ENCODE measurements around the gene TAF1D. TPM values are rescaled to one million over a fixed set of nuclear protein-coding genes. Genes with fewer than 3 reads are reported as not detected.

Gene TAF1D
- total RNA-seq, 4 donors from 2014 or later, result 96.5 to 208 (median 165) TPM

- TF ChIP-seq, protein P1, sequence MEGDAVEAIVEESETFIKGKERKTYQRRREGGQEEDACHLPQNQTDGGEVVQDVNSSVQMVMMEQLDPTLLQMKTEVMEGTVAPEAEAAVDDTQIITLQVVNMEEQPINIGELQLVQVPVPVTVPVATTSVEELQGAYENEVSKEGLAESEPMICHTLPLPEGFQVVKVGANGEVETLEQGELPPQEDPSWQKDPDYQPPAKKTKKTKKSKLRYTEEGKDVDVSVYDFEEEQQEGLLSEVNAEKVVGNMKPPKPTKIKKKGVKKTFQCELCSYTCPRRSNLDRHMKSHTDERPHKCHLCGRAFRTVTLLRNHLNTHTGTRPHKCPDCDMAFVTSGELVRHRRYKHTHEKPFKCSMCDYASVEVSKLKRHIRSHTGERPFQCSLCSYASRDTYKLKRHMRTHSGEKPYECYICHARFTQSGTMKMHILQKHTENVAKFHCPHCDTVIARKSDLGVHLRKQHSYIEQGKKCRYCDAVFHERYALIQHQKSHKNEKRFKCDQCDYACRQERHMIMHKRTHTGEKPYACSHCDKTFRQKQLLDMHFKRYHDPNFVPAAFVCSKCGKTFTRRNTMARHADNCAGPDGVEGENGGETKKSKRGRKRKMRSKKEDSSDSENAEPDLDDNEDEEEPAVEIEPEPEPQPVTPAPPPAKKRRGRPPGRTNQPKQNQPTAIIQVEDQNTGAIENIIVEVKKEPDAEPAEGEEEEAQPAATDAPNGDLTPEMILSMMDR (IDR thresholded peaks at IDR 0.05; ENCODE audit: low read depth), result no peak
Measured at GRCh38 chr11:93730108-93731107, 10.9 kb downstream of the TAF1D start.

DNA sequence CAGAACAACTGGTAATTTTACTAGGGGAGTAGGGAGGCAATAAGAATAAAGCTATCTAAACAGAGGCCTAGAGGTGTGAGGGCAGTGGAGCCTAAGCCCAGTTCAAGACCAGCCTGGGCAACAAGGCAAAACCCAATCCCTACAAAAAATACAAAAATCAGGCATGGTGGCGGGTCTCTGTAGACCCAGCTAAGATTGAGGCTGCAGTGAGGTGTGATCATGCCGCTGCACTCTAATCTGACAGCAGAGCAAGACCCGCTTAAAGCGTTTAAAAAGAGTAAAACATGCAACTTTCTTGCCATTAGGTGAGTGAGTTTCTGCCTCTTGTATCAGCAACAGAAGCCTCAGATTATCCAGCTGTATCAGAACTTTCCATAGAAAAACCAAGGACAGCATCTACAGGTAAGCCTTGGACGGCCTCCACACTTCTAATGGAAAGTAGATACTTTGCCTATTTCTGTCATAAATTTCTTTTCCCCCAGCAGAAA, 12.1 kb downstream of the TAF1D start:
- TF ChIP-seq, protein P1 (IDR thresholded peaks at IDR 0.05; ENCODE audit: low read depth), result no peak

GRCh38 chr11:93728792-93729128, 12.5 kb downstream of the TAF1D start:
- TF ChIP-seq, protein P1 (IDR thresholded peaks at IDR 0.05; ENCODE audit: low read depth), result no peak

DNA sequence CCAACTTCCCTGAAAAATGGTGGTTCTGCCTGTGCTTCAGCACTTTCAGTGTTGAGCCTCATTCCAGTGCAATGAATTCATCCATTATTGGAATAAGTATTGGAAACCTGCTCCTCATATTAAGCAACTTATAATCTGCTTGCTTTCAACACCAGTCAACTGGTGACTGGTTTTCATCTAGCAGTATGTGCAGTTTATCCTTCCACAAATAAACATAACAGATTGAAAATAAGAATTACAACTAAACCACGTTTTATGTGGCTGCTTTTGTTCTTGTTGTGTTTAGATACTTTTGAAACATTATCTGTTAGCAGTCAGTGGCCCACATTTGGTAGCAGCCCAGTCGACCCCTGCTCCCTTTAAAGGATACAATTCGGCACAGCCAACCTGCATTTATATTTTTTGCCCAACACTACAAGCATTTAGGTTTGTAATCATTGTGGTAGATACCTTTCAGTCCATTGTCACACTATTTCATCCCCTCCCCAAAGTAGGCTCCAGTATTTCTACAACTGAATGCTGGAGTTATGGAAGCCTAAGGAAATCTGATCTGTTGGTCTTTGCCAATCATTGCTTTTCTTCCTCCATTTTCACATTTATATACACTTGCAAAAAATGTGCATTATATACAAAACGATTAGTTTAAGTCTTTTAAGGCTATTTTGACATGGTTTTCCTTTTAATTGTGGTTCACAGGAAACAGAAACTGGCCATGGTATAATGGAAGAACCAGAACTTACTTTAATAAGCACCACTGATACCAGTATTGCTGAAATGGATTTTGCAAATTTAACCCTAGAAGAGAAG, 13.1 kb downstream of the TAF1D start:
- TF ChIP-seq, protein P1 (IDR thresholded peaks at IDR 0.05; ENCODE audit: low read depth), result no peak

DNA sequence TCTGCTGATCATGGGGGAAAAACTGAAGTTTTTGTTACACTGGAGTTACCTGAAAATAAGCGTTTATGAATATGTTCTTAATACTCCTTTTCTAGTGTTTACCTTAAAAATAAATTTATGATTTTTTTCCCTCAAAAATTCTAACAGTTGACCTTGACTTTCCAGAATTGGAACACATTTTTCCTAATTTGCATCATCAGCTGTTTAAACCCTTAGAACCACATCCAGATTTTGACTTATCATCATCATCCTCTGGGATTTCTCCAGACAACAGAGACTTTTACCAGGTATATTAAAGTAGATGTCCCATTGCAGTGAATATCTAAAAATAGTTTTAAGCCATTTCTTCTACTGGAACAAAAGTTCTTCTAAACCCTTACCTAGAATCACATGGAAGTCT, 17.2 kb downstream of the TAF1D start:
- TF ChIP-seq, protein P1 (IDR thresholded peaks at IDR 0.05; ENCODE audit: low read depth), result no peak

DNA sequence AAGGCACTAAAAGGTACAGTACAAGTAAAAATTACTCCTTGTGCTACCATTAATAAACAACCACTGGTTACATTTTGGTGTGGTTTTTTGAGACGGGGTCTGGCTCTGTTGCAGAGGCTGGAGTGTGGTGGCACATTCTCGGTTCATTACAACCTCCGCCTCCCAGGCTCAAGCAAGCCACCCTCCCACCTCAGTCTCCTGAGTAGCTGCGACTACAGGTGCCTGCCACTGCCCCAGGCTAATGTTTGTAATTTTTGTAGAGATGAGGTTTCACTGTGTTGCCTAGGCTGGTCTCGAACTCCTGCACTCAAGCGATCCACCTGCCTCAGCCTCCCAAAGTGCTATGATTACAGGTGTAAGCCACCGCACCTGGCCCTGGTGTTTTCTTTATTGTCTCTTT, 20.8 kb downstream of the TAF1D start:
- TF ChIP-seq, protein P1 (IDR thresholded peaks at IDR 0.05; ENCODE audit: low read depth), result no peak

GRCh38 chr11:93719310-93719709, 22.0 kb downstream of the TAF1D start:
- TF ChIP-seq, protein P1 (IDR thresholded peaks at IDR 0.05; ENCODE audit: low read depth), result no peak
